ENCODE data around the gene DLAT. TPM values are rescaled to one million over a fixed set of nuclear protein-coding genes. Genes with fewer than 3 reads are reported as not detected.

The DLAT gene
- total and polyA plus RNA-seq, 8 donors: 1.2 to 36.5 (median 14.3) TPM

GRCh38 chr11:112051768-112052167, 26.6 kb downstream of the DLAT start:
- H3K9me3 ChIP-seq: no peaks in the 10 kb centered on the region
- intact Hi-C loops (cut with DNase I; ENCODE audit: low total_unique reads): no loop called here
- H3K4me3 ChIP-seq: no peak overlapping the region
- DNase-seq: no peak
- no peak overlapping the region for H3K27ac ChIP-seq
- TF ChIP-seq POLR2A (IDR thresholded peaks at IDR 0.05) (no peak), POLR2AphosphoS5 (IDR thresholded peaks at IDR 0.05) (no peak), CTCF (IDR thresholded peaks at IDR 0.05) (no peak), EP300 (IDR thresholded peaks at IDR 0.05) (no peak)
- peaks cover 19 to 90% (median 86%) of the 10 kb centered on the region in 4 donors for H3K36me3 ChIP-seq
- 85 to 92% (median 87%) methylated on average over 3 of the region's 3 CpGs for WGBS, 5 donors
- H3K27me3 ChIP-seq: no peaks in the 10 kb centered on the region
- H3K4me1 ChIP-seq: no peaks in the 10 kb centered on the region

GRCh38 chr11:112057170-112057569, 32.0 kb downstream of the DLAT start:
- TF ChIP-seq CTCF (IDR thresholded peaks at IDR 0.05) (no peak), POLR2AphosphoS5 (IDR thresholded peaks at IDR 0.05) (no peak), EP300 (IDR thresholded peaks at IDR 0.05) (no peak), POLR2A (IDR thresholded peaks at IDR 0.05) (no peak)
- 39 to 64% (median 49%) methylated on average over 4 of the region's 4 CpGs for WGBS, 5 donors
- H3K27ac ChIP-seq: no peak overlapping the region
- no peaks in the 10 kb centered on the region for H3K27me3 ChIP-seq
- no peaks in the 10 kb centered on the region for H3K9me3 ChIP-seq
- H3K4me3 ChIP-seq: no peak overlapping the region
- peaks cover 35 to 95% (median 90%) of the 10 kb centered on the region in 4 donors for H3K36me3 ChIP-seq
- intact Hi-C loops (cut with DNase I; ENCODE audit: low total_unique reads): no loop called here
- no peaks in the 10 kb centered on the region for H3K4me1 ChIP-seq
- DNase-seq: no peak

- Histone ChIP-seq H3K27me3 (no peaks in the 10 kb centered on the region), H3K4me1 (no peaks in the 10 kb centered on the region), H3K36me3 (peaks cover 38 to 95% (median 90%) of the 10 kb centered on the region in 4 donors), H3K4me3 (no peak overlapping the region), H3K9me3 (no peaks in the 10 kb centered on the region), H3K27ac (no peak overlapping the region)
- WGBS, 5 donors: 18 to 49% (median 37%) methylated on average over 1 of the region's 1 CpG
- TF ChIP-seq CTCF (IDR thresholded peaks at IDR 0.05) (no peak), POLR2AphosphoS5 (IDR thresholded peaks at IDR 0.05) (no peak), POLR2A (IDR thresholded peaks at IDR 0.05) (no peak), EP300 (IDR thresholded peaks at IDR 0.05) (no peak)
- intact Hi-C loops (cut with DNase I; ENCODE audit: low total_unique reads): no loop called here
- no peak for DNase-seq
These were observed 32.9 kb downstream of the DLAT start for GRCh38 chr11:112058103-112058502.

GRCh38 chr11:112062923-112063322, 37.7 kb downstream of the DLAT start:
- Histone ChIP-seq H3K4me1 (no peaks in the 10 kb centered on the region), H3K36me3 (peaks cover 28 to 59% (median 56%) of the 10 kb centered on the region in 4 donors), H3K4me3 (no peak overlapping the region), H3K27ac (no peak overlapping the region), H3K9me3 (no peaks in the 10 kb centered on the region), H3K27me3 (no peaks in the 10 kb centered on the region)
- intact Hi-C loops (cut with DNase I; ENCODE audit: low total_unique reads): no loop called here
- DNase-seq: no peak
- no peak for TF ChIP-seq EP300 (IDR thresholded peaks at IDR 0.05)
- TF ChIP-seq POLR2A (IDR thresholded peaks at IDR 0.05): no peak
- no peak for TF ChIP-seq POLR2AphosphoS5 (IDR thresholded peaks at IDR 0.05)
- no peak for TF ChIP-seq CTCF (IDR thresholded peaks at IDR 0.05)
- 76 to 91% (median 81%) methylated on average over 1 of the region's 1 CpG for WGBS, 5 donors
